Esophagus squamous epithelium (tissue), 4 donors: Measurements from ENCODE around the gene NEDD4L.

ENCODE experiments used
- CTCF ChIP-seq, 6 experiments: fragments of 450-650 bp in 4 of 6; fragments of 200-600 bp in 2 of 6; sonication (generic) in 2 of 6; IDR thresholded peaks; one replicate each; pipeline ENCODE4 v1.5.1; 2016 to 2019; ENCODE audit warnings: antibody characterized with exemption in 6 of 6, mild to moderate bottlenecking in 4 of 6, moderate library complexity in 4 of 6
- POLR2A ChIP-seq, 4 donors: fragments of 450-650 bp; IDR thresholded peaks; one replicate each; pipeline ENCODE4 v1.6.1; 2017; ENCODE audit warnings: antibody characterized with exemption in 4 of 4, mild to moderate bottlenecking in 4 of 4, moderate library complexity in 3 of 4

GRCh38 chr18:58023108-58023507, 20.9 kb upstream of the NEDD4L start:
- TF ChIP-seq CTCF (IDR thresholded peaks at IDR 0.05) (no peak), POLR2A (IDR thresholded peaks at IDR 0.05) (no peak)
